HepG2 (cell line): Measurements from ENCODE around the gene DDX49. TPM values are rescaled to one million over a fixed set of nuclear protein-coding genes. Genes with fewer than 3 reads are reported as not detected.
A peak's percentile ranks its signal among the peaks of the same experiment; 100 is the strongest.

ENCODE experiments used
- CBX1 ChIP-seq: IDR thresholded peaks from one replicate; pipeline ENCODE4 v1.6.1; 2016; ENCODE audit warnings: antibody characterized with exemption, low read depth
- DMAP1 ChIP-seq: IDR thresholded peaks from 2 replicates; pipeline ENCODE4 v1.6.1; 2016
- HDAC6 ChIP-seq: fragments of 200-600 bp; sonication (generic); IDR thresholded peaks from 2 replicates; pipeline ENCODE4 v1.7.0; 2017; ENCODE audit warnings: mild to moderate bottlenecking, antibody characterized with exemption, low read length, low read depth
- KDM2A ChIP-seq: sonication (generic); formaldehyde crosslinking; IDR thresholded peaks from 2 replicates; pipeline ENCODE4 v1.4.0; 2020; ENCODE audit warnings: low read depth, missing genetic modification reagents, borderline replicate concordance
- KLF9 ChIP-seq: IDR thresholded peaks from 2 replicates; pipeline ENCODE4 v1.6.1; 2016; ENCODE audit warnings: low read depth
- NCOA1 ChIP-seq: sonication (generic); formaldehyde crosslinking; IDR thresholded peaks from 2 replicates; pipeline ENCODE4 v1.9.0; 2021; ENCODE audit warnings: missing genetic modification reagents
- NR2F6 ChIP-seq, 2 experiments: IDR thresholded peaks; 2 replicates each; pipeline ENCODE4 v1.6.1; 2016; ENCODE audit warnings: antibody characterized with exemption in 1 of 2, mild to moderate bottlenecking in 1 of 2
- RFX1 ChIP-seq: fragments of 450-650 bp; IDR thresholded peaks from 2 replicates; pipeline ENCODE4 v1.6.1; 2017
- SIX4 ChIP-seq: sonication (generic); formaldehyde crosslinking; IDR thresholded peaks from 2 replicates; pipeline ENCODE4 v1.4.0; 2020; ENCODE audit warnings: missing genetic modification reagents
- SNAPC2 ChIP-seq: sonication (generic); formaldehyde crosslinking; IDR thresholded peaks from 2 replicates; pipeline ENCODE4 v1.8.1; 2022; ENCODE audit warnings: mild to moderate bottlenecking, missing genetic modification reagents
- SOX6 ChIP-seq, 2 experiments: fragments of 450-650 bp in 1 of 2; sonication (generic) in 1 of 2; formaldehyde crosslinking in 1 of 2; IDR thresholded peaks; 2 replicates each; pipeline versions ENCODE4 v1.4.0 to v1.6.1; 2017 to 2020; ENCODE audit warnings: antibody characterized with exemption in 1 of 2, mild to moderate bottlenecking in 1 of 2, missing genetic modification reagents in 1 of 2
- THAP11 ChIP-seq: IDR thresholded peaks from 2 replicates; pipeline ENCODE4 v1.6.1; 2016; ENCODE audit warnings: missing biosample characterization, missing genetic modification reagents
- ZNF547 ChIP-seq: sonication (generic); formaldehyde crosslinking; IDR thresholded peaks from 2 replicates; pipeline ENCODE4 v1.5.1; 2020; ENCODE audit warnings: mild to moderate bottlenecking, missing genetic modification reagents
- ZNF563 ChIP-seq: sonication (generic); formaldehyde crosslinking; IDR thresholded peaks from 2 replicates; pipeline ENCODE4 v1.8.0; 2022; ENCODE audit warnings: mild to moderate bottlenecking, moderate library complexity, missing genetic modification reagents
- ZZZ3 ChIP-seq: sonication (generic); formaldehyde crosslinking; IDR thresholded peaks from 2 replicates; pipeline ENCODE4 v1.4.0; 2020; ENCODE audit warnings: missing genetic modification reagents, mild to moderate bottlenecking, borderline replicate concordance
- polyA plus RNA-seq, 8 experiments: library from polyadenylated mRNA; depleted of rRNA in 3 of 8; stranded (reverse) in 7 of 8; unstranded in 1 of 8; fragments of >200 nt; fragmentation: Illumina TruSeq in 4 of 8; extraction: Trizol in 4 of 8; gene quantifications; 2 replicates each; pipeline versions ENCODE4 v1.2.1 to v1.2.3, GENCODE V29; 2011 to 2016; ENCODE audit warnings: low read depth in 4 of 8, missing spikeins in 1 of 8, mixed read lengths in 1 of 8; ENCODE audit not compliant: insufficient read depth in 1 of 8
- total RNA-seq, 5 experiments: library from RNA; depleted of rRNA; stranded (reverse); fragments of >200 nt; fragmentation: Illumina TruSeq; extraction: Trizol; gene quantifications; 2 replicates each; pipeline ENCODE4 v1.2.3, GENCODE V29; 2016; ENCODE audit warnings: low read depth in 1 of 5
- TF ChIP-seq, protein P1 (sequence below), 2 experiments: sonication (generic) in 1 of 2; formaldehyde crosslinking in 1 of 2; IDR thresholded peaks; 2 replicates each; pipeline versions ENCODE4 v1.4.0 to v1.6.1; 2016 to 2020; ENCODE audit warnings: borderline replicate concordance in 1 of 2, low read depth in 1 of 2, mild to moderate bottlenecking in 1 of 2, missing genetic modification reagents in 1 of 2
- TF ChIP-seq, protein P2 (sequence below): sonication (generic); formaldehyde crosslinking; IDR thresholded peaks from 2 replicates; pipeline ENCODE4 v1.8.1; 2023; ENCODE audit warnings: mild to moderate bottlenecking, missing genetic modification reagents
- TF ChIP-seq, protein P3 (sequence below): sonication (generic); formaldehyde crosslinking; IDR thresholded peaks from 2 replicates; pipeline ENCODE4 v1.4.0; 2020; ENCODE audit warnings: missing genetic modification reagents
- TF ChIP-seq, protein P4 (sequence below): sonication (generic); formaldehyde crosslinking; IDR thresholded peaks from 2 replicates; pipeline ENCODE4 v1.5.0; 2020; ENCODE audit warnings: mild to moderate bottlenecking, missing genetic modification reagents, borderline replicate concordance

DDX49 gene
- total and polyA plus RNA-seq, 2 of the 13 experiments (the other 11 are each of a cell fraction or from before 2014, with no cell fraction given), result 27.0 to 46.2 TPM

DNA sequence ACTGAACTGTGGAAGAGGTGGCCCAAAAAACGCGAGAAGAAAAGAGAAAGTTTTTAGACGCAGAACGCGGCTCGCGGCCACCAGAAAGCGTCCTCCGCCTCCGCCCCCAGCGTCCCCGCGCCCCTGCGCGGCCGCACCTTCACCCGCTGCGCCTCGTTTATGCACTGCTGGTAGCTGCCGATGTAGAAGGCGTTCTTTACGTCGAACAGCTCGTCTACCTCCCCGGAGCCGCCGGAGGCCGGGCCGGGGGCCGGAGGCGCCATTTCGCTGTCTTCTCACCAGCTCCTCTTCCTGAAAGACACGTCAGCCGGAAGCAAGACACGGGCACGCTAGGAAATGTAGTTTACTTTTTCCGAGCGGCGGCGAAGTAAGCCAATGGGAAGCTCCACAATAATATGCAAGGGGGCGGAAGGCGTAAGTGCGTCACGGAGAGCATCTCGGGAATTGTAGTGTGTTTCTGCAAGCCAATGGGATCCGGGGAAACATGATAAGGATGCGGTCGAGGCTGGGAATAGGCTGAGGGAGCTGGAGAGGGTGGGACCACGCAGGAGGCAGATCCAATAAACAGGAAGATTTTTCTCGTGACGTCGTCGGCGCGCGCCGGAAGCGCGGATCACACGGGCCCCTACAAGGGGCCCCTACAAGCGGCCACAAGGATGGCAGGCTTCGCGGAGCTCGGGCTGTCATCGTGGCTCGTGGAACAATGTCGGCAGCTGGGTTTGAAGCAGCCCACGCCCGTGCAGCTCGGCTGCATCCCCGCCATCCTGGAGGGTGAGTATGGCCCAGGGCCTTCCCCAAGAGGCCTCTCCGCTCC, at the start of gene DDX49, which contains the start of gene COPE (continued):
- TF ChIP-seq, protein P1, sequence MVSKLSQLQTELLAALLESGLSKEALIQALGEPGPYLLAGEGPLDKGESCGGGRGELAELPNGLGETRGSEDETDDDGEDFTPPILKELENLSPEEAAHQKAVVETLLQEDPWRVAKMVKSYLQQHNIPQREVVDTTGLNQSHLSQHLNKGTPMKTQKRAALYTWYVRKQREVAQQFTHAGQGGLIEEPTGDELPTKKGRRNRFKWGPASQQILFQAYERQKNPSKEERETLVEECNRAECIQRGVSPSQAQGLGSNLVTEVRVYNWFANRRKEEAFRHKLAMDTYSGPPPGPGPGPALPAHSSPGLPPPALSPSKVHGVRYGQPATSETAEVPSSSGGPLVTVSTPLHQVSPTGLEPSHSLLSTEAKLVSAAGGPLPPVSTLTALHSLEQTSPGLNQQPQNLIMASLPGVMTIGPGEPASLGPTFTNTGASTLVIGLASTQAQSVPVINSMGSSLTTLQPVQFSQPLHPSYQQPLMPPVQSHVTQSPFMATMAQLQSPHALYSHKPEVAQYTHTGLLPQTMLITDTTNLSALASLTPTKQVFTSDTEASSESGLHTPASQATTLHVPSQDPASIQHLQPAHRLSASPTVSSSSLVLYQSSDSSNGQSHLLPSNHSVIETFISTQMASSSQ (IDR thresholded peaks at IDR 0.05; ENCODE audit: low read depth), result no peak
- TF ChIP-seq, protein P1 (CRISPR knock-in tag; IDR thresholded peaks at IDR 0.05; ENCODE audit: borderline replicate concordance), result no peak; the same call in 1 of the 2 replicates
- no peak for TF ChIP-seq RFX1
- TF ChIP-seq HDAC6, result no peak
- TF ChIP-seq SIX4 (CRISPR knock-in tag), result 0 out of 2 replicates have a peak, but pooled peaks have one; percentile 27
- TF ChIP-seq KDM2A (CRISPR knock-in tag), result peak; percentile 96
- TF ChIP-seq, protein P2, sequence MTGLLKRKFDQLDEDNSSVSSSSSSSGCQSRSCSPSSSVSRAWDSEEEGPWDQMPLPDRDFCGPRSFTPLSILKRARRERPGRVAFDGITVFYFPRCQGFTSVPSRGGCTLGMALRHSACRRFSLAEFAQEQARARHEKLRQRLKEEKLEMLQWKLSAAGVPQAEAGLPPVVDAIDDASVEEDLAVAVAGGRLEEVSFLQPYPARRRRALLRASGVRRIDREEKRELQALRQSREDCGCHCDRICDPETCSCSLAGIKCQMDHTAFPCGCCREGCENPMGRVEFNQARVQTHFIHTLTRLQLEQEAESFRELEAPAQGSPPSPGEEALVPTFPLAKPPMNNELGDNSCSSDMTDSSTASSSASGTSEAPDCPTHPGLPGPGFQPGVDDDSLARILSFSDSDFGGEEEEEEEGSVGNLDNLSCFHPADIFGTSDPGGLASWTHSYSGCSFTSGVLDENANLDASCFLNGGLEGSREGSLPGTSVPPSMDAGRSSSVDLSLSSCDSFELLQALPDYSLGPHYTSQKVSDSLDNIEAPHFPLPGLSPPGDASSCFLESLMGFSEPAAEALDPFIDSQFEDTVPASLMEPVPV (CRISPR knock-in tag), result no peak
- peak; percentile 65; the same call in 1 of the 2 replicates for TF ChIP-seq ZZZ3 (CRISPR knock-in tag)
- TF ChIP-seq, protein P3, sequence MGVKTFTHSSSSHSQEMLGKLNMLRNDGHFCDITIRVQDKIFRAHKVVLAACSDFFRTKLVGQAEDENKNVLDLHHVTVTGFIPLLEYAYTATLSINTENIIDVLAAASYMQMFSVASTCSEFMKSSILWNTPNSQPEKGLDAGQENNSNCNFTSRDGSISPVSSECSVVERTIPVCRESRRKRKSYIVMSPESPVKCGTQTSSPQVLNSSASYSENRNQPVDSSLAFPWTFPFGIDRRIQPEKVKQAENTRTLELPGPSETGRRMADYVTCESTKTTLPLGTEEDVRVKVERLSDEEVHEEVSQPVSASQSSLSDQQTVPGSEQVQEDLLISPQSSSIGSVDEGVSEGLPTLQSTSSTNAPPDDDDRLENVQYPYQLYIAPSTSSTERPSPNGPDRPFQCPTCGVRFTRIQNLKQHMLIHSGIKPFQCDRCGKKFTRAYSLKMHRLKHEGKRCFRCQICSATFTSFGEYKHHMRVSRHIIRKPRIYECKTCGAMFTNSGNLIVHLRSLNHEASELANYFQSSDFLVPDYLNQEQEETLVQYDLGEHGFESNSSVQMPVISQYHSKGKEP (CRISPR knock-in tag), result no peak
- no peak for TF ChIP-seq KLF9
- TF ChIP-seq, protein P4, sequence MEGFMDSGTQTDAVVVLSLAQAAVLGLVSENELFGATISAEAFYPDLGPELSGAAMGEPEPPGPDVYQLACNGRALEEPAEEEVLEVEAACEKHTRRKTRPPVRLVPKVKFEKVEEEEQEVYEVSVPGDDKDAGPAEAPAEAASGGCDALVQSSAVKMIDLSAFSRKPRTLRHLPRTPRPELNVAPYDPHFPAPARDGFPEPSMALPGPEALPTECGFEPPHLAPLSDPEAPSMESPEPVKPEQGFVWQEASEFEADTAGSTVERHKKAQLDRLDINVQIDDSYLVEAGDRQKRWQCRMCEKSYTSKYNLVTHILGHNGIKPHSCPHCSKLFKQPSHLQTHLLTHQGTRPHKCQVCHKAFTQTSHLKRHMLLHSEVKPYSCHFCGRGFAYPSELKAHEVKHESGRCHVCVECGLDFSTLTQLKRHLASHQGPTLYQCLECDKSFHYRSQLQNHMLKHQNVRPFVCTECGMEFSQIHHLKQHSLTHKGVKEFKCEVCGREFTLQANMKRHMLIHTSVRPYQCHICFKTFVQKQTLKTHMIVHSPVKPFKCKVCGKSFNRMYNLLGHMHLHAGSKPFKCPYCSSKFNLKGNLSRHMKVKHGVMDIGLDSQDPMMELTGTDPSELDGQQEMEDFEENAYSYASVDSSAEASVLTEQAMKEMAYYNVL (CRISPR knock-in tag), result no peak
- TF ChIP-seq DMAP1 (CRISPR knock-in tag), result peak; percentile 92
- TF ChIP-seq NR2F6 (IDR thresholded peaks at IDR 0.05), result no peak
- TF ChIP-seq NR2F6 (CRISPR knock-in tag; IDR thresholded peaks at IDR 0.05), result no peak
- TF ChIP-seq NCOA1 (CRISPR knock-in tag), result no peak
- TF ChIP-seq ZNF563 (CRISPR knock-in tag), result peak; percentile 7; the same call in 1 of the 2 replicates
- TF ChIP-seq SNAPC2, result no peak
- no peak for TF ChIP-seq SOX6 (IDR thresholded peaks at IDR 0.05)
- TF ChIP-seq SOX6 (CRISPR knock-in tag; IDR thresholded peaks at IDR 0.05), result 0 out of 2 replicates have a peak, but pooled peaks have one; percentile 26
- TF ChIP-seq CBX1, result peak; percentile 8
- TF ChIP-seq THAP11 (CRISPR knock-in tag), result peak; percentile 99
- 0 out of 2 replicates have a peak, but pooled peaks have one; percentile 11 for TF ChIP-seq ZNF547 (CRISPR knock-in tag)
